GM19467 (cell line): Measurements from ENCODE around the gene OGA.
"Not testable (repeated sequence)": the region's sequence is repeated elsewhere in the genome, so short reads cannot be mapped to it uniquely, and the experiment has no call there.

Experiments used
- ATAC-seq: cut with Tn5 transposase; IDR thresholded peaks from one replicate; pipeline ENCODE4 v1.9.1; 2021; ENCODE audit warnings: mild to moderate bottlenecking, moderate library complexity; ENCODE audit not compliant: unreplicated experiment

Gene OGA

GRCh38 chr10:101807158-101807557, 11.1 kb downstream of the OGA start:
- ATAC-seq: no peak

- ATAC-seq: no peak
These were observed 14.7 kb downstream of the OGA start for GRCh38 chr10:101803511-101803910.

GRCh38 chr10:101797403-101798059, 20.7 kb downstream of the OGA start:
- ATAC-seq: no peak

GRCh38 chr10:101793526-101793925, 24.7 kb downstream of the OGA start:
- ATAC-seq: no peak

GRCh38 chr10:101789686-101790085, 28.6 kb downstream of the OGA start:
- no peak for ATAC-seq

GRCh38 chr10:101789231-101789630, 29.0 kb downstream of the OGA start:
- not testable (repeated sequence) for ATAC-seq

GRCh38 chr10:101785801-101786200, 32.4 kb downstream of the OGA start:
- no peak for ATAC-seq

- ATAC-seq: no peak
These were observed 33.7 kb downstream of the OGA start for GRCh38 chr10:101784558-101784957.

GRCh38 chr10:101783736-101784118, 34.5 kb downstream of the OGA start:
- no peak for ATAC-seq

GRCh38 chr10:101782811-101783735, 35.2 kb downstream of the OGA start, which contains the start of gene NPM3:
TSS of gene NPM3 (minus strand) at chr10:101783446. CDS start at chr10:101783390, 56 bp downstream.
- ATAC-seq: no peak

- ATAC-seq: no peak
These were observed 36.0 kb downstream of the OGA start for GRCh38 chr10:101781984-101782810.

GRCh38 chr10:101781655-101781983, 36.6 kb downstream of the OGA start:
- ATAC-seq: no peak

GRCh38 chr10:101780818-101781654, 37.2 kb downstream of the OGA start:
- ATAC-seq: no peak

- no peak for ATAC-seq
These were observed 37.9 kb downstream of the OGA start for GRCh38 chr10:101780187-101780817.

GRCh38 chr10:101779544-101780186, 38.6 kb downstream of the OGA start:
- no peak for ATAC-seq

GRCh38 chr10:101778781-101779543, 39.3 kb downstream of the OGA start:
- ATAC-seq: no peak

GRCh38 chr10:101778151-101778780, 40.0 kb downstream of the OGA start:
- no peak for ATAC-seq

- no peak for ATAC-seq
These were observed 40.6 kb downstream of the OGA start for GRCh38 chr10:101777619-101778145.
